HG02981 (cell line): ENCODE results near the gene ZNF766.
A peak's percentile ranks its signal among the peaks of the same experiment; 100 is the strongest.
"Not testable (repeated sequence)": the region's sequence is repeated elsewhere in the genome, so short reads cannot be mapped to it uniquely, and the experiment has no call there.

ENCODE experiments used
- ATAC-seq: cut with Tn5 transposase; IDR thresholded peaks from one replicate; pipeline ENCODE4 v1.9.1; 2021; ENCODE audit warnings: mild to moderate bottlenecking, moderate library complexity; ENCODE audit not compliant: unreplicated experiment

Gene ZNF766

DNA sequence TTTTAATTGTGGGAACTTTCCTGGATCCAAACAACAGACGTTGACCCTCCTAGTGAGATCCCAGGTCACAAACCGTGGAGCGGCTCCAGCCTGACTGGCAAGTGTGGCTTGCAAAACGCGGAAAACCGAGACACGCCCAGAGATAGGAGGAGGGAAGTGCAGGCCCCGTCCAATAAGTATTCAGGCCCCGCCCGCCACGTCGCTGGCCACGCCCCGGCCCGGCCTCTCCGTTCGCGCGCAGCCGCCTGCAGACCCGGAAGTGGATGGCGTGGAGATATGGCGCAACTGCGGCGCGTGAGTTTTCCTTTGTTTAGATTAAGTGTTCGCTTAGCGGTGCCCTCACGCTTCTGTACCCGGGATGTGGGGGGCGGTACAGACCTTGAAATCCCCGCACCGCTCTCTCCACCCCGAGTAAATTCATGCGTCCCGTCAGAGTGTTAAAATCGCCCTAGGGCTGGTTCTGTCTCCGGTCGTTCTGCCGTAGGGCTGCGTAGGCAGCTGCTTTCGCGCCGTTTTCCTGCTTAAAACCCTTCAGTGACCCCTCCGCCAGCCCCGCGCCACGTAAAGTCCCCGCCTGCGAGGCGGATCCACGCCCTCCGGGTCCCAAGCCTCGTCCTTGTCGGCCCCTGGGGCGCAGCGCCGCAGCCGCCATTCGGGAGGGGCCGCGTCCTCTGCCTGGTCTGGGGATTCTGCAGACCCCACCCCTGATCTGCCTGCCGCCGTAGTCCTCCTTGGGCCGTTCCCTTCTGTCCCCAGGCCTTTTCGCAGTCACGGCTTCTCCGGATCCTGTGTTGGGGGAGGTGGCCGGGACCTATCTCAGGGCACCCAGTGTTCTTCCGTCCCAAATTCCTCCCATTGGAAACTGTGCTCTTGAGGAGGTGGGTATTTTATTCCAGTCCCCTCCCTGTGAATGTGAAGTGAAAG, at the start of gene ZNF766:
TSS of gene ZNF766 (plus strand) at position 250 of the 924 bp plus-strand sequence. CDS start at position 277, 27 bp downstream.
- ATAC-seq: peak; percentile 89

DNA sequence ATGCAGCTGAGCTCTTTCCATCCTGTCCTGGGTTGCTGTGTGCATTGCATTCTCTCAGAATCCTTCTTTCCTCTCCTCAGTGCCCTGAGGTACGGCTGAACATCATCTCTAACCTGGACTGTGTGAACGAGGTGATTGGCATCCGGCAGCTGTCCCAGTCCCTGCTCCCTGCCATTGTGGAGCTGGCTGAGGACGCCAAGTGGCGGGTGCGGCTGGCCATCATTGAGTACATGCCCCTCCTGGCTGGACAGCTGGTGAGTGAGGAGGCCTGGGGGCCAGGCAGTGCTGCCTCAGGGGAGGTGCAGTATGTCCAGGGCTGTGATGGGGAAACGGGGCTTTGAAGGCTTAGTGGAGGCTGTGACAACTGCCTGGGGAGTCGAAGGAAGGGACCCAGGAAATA, 49.8 kb upstream of the ZNF766 start:
- ATAC-seq: no peak

DNA sequence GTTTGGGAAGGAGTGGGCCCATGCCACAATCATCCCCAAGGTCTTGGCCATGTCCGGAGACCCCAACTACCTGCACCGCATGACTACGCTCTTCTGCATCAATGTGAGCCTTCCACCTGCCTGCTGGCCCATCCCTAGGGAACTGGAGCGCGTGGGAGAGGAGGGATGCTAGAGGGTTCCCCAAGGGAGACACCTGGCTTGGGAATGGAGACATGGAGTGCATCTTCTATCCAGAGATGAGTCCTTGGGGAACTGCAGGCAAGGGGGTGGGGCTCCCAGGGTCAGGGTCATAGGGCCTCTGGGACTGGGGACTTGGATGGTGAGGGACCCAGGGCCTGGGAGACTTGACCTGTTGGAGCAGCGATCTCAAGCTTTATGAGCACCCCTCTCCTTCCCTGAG, 48.4 kb upstream of the ZNF766 start:
- ATAC-seq: no peak

DNA sequence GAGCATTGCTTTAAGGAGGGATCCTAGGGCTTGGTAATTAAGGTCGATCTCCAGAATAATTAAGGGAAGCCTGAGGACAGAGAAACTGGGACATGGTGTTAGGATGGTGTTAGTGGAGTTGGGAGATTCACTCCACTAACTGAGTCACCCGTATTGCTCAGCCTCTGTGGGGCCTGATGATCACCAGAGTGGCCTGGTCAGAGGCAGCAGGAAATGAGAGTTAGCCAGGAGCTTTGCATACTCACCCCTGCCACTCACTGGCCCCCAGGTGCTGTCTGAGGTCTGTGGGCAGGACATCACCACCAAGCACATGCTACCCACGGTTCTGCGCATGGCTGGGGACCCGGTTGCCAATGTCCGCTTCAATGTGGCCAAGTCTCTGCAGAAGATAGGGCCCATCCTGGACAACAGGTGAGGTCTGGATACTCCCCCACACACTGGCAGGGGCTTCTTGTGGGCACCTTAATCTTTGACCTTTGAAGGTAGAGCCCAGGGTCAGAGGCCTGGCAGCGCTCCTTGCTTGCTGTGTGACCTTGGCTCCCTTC, 47.5 kb upstream of the ZNF766 start:
- ATAC-seq: no peak

DNA sequence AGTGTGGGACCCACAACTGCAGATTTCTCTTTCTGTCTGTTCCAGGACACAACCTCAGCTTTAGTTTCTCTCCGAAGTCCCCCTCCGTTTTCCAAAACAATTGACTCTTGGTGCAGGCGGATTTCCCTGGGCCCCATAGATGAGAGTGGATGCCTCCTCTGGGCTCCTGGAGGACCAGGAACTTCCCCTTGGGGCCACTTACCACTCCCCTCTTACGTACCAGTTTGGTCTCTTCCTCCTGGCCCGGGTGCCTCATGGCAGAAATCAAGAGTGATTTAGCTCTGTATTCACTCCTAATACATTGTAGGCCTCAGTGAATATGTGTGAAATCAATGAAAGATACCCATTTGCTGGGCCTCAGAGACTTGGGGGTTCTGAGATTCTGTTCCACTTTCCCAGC, 45.2 kb upstream of the ZNF766 start:
- no peak for ATAC-seq

DNA sequence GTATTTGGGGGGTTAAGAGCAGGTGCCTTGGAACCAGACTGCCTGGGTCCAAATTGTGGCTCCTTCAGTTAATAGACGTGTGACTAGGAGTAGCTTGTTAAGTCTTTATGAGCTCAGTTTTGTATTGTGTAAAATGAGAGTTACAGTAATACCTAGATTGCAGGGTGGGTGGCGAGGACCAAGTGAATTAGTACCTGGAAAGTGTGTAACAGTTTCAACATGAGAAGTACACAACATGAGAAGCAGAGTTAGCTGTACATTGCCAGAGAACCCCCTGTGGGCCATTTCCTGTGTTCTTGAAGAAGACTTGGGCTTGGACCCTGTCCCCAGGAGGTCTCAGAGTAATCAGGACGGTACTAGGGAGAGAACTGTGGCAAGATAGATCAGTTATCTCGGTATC, 42.7 kb upstream of the ZNF766 start:
- no peak for ATAC-seq

DNA sequence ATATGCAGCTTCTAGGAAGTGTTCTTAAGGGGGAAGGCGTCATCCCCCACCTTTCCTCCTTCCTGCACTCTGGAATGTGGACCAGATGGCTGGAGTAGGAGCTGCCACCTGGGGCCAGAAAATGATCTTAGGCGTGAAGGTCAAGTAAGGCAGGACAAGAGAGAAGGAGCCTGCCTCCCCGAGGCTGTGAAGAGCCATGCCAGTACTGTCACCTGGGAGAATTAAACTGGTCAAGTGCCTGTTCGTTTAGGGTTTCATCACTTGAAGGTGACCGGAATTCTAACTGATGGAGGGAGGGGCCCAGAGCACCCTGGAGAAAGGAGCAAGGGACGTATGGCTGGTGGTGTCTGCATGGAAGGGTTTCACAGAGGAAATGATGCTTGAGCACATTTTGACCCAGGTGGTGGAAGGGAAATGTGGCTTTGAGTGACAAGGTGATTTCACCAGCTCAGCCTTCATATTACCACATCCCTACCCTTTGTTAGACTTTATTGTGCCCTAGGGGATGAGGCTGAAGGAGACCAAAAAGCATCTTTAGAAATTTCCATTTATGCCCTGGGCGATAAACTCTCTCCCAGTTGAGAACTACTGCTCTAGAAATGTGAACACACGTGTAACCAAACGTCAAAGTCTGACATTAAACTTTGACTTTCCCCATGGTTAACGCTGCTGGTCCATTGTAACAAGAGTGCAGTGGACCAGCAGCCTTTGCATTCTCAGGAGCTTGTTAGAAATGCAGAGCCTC, 42.0 kb upstream of the ZNF766 start:
- no peak for ATAC-seq

DNA sequence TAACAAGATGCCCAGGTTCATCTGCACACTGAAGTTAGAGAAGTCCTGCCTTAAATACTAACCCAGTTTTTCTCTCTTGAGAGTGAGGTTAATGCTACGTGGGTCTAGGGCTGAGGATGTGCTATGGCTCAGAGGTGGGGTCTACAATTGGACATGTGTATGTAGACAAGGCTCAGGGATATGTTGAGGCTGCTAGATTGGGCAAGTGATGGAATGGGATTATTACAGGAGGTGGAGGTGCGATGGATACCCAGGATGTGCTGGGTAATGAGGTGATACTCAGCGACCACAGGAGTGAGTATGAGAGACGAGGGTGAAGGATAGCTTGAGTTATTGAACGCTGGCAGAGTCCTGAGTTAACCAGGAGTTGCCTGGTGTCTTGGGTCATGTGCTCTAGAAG, 41.4 kb upstream of the ZNF766 start:
- no peak for ATAC-seq

DNA sequence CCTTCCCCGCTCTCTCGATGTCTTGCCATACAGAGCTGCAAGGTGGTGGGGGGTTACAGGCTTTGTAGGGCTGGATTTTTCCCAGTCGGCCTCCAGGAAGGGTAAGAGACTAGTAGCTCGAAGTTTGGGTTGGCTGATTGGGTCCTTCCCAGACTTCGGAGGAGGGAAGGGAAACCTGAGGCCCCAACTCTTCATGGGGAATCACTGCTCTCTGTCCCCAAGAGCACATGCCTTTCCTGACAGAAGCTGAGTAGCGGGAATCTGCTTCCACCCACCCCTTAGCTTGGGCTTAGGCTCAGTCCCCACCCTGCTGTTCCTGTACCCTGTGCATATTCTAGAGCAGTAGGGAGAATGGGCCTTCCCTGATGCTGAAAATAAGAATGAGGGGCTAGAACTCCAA, 39.9 kb upstream of the ZNF766 start:
- ATAC-seq: no peak

DNA sequence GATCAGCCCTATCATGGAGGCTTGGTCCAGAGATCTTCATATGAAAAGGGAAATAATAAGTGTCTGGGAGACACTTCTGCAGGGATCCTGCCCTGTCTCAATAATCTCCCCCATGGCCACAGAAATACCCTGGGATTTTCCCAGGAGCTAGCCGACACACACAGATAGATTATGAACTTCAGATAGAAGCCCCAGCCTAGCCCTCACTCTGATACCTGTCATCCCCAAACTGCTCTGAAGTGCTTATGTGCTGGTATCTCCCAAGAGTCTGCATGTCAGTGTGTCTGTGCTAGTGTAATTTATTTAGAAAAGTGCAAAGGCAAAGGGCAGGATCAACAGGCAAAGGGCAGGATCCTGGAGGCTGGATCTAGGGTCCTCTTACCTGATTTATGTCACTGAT, 38.7 kb upstream of the ZNF766 start:
- no peak for ATAC-seq

DNA sequence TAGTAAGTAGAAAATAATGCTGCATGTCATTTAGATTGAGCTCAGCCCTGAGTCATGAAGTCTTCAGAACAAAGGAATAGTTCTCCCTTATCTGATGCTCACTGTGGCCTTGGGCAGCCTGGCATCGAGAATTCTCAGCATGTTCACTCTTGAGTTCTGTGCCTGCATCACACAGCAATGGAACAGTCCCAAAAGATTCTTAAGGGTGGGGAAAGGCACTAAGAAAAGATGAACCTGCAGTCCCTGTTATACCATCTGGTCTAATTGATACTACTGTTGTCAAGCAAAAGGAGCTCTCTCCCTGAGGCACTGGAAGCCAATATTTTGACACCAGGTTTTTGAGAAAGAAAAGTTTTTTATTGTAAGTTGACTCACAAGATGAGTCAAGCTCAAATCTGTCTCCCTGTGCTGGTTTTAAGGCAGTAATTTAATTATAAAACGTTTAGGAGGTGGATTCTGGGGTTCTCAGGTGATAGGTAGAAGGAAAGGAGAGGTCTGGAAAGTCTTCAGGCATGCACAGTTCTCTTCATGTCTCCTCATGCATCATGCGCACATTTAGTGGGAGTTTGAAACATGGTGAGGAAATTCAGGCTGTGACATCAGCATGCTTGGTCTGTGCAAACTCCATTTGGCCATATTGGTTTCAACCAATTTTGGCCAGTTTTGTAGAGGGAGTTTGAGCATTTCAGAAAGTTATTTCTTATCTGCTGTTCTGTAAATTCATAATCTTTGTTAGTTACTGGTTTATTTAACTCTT, 38.1 kb upstream of the ZNF766 start:
- no peak for ATAC-seq

DNA sequence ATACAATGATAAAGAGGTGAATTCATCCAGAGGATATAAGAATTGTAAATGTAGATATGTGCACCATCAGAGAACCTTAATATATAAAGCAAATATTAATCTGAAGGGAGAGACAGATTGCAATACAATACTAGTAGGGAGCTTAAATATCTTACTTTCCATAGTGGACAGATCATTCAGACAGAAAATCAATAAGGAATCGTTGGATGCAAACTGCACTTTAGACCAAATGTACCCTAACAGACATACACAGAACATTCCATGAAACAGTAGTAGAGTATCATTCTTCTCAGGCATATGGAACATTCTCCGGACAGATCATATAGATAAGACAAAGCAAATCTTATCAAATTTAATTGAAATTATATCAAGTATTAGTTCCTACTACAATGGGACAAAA, 35.0 kb upstream of the ZNF766 start:
- ATAC-seq: no peak

DNA sequence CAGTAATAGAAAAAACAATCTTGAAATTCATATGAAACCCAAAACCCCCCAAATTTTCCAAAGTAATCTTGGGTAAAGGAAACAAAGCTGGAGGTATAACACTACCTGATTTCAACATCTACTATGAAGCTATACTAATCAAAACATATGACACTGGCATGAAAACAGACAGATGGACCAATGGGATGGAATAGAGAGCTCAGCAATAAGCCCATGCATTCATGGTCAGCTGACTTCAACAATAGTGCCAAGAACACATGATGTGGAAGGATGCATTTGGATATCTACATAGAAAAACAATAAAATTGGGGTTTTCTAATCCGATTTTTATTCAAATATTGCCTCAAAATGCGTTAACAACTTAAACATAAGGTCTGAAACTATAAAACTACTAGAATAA, 32.2 kb upstream of the ZNF766 start:
- ATAC-seq: no peak

DNA sequence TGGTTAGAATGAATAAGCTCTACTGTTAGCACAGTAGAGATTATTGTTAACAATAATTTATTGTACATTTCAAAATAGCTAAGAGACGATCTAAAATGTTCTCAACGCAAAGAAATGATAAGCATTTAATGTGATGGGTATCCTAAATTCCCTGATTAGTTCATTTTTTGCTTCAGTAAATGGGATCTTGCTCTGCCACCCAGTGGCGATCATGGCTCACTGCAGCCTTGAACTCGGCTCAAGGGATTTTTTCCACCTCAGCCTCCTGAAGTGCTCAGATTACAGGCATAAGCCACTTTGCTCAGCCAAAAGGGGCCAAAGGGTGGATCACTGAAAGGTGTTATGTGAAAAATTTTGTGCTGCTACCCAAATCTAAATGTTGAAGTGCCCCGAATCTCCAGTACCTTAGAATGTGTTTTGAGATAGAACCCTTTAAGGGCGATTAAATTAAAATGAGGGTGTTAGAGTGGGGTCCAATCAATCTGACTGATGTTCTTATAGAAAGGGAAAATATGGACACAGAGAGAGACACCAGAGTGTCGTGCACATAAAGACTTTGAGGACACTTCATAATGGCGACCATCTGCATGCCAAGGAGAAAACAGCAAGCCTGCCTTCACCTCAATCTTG, 31.5 kb upstream of the ZNF766 start:
- ATAC-seq: no peak

DNA sequence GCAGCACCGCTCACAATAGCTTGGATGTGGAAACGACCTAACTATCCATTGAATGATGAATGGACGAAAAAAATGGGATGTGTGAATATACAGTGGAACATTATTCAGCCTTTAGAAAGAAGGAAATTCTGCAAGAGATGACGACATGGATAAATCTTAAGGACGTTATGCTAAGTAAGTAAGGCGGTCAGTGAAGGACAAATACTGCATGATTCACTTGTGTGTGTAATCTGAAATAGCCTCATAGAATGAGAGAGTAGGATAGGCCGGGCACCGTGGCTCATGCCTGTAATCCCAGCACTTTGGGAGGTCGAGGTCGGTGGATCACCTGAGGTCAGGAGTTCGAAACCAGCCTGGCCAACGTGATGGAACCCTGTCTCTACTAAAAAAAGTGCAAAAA, 25.4 kb upstream of the ZNF766 start:
- ATAC-seq: no peak

DNA sequence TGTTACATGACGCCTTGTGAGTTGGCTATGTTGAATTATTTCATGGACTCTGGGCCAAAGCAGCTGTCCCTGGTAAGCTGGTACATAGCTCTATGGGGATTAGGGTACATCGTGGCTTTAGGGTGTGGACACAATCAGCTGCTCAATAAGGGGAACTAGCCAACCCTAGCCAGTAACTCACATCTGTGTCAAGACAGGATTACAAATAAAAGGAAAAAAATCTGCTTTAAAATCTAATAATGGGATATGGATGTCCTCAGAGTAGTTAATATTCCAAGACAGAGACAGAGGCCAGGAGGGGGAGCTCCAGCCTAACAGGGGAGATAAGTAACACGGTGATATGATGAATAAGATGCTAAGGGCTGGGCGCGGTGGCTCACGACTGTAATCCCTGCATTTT, 21.1 kb upstream of the ZNF766 start:
- ATAC-seq: no peak

DNA sequence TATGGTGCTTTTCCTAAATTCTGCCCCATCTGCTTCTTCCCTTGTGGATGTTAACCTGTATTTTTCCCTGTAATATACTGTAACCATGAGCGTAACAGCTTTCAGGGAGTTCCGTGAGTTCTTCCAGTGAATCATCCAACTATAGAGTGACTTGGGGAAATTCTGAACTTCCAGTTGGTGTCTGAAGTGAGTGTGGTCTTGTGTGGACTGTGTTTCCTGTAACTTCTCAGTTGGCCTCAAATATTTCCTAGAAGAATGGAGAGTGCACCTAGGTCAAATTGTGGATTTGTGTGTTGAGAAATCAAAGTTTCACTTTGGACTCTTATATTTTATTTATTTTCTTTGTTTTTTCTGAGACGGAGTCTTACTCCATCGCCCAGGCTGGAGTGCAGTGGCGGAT, 11.0 kb upstream of the ZNF766 start:
- no peak for ATAC-seq

DNA sequence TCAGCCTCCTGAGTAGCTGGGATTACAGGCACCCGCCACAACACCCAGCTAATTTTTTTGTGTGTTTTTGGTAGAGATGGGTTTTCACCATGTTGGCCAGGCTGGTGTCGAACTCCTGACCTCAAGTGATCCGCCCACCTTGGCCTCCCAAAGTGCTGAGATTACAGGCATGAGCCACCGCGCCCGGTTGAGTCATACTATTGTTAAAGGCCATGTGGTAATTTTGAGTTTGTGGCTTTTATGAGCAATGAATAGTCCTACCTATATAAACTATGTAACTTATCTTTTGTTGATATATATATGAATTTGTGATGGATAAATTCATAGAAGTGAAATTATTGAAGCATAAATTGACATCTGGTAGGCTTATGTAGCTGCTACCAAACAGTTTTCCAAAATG, 3.8 kb upstream of the ZNF766 start:
- not testable (repeated sequence) for ATAC-seq

DNA sequence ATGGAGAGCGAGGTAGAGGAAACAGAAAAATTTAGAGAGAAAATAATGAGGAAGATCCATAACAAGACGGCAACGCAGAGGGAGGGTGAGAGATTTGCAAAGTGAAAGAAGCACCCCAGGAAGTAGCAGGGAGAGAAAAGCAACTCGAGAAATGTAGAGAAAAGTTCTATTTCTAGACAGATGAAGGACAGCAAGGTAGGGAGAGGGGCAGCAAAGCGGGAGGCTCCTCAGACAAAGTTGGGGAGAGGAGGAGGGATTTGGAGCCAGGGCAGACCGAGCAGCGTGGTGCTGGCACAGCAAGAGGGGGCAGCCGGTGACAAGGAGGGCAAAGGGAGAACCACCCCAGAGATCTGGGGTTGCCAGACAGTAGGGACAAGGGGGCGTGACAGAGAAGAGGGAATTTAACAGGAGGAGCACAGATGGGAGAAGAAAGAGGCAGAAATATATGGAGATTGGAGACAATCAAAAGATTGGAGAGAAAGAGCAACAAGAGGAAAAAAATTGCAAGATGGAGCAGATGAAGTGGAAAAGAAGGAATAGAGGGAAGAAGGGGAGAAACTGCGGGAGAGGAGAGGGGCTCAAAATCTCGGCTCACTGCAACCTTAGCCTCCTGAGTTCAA, 989 bp downstream of the ZNF766 start:
- ATAC-seq: no peak

DNA sequence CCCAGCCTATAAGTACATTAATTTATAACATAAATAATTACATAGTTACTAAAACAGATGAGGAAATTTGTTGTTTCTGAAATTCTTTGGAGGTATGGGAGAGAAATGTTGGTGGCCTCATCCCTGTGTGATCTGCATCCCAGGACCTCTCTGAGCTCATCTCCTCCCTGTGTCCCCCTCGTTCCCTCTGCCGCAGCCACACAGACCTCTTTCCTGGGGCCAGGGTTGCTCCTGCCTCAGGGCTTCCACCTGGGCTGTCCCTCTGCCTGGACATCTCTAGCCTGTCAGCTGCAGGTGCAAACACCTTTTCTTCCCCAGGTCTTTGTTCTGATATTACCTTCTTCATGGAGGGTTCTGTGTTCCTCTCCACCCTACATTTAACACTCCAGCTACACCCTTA, 3.9 kb downstream of the ZNF766 start:
- no peak for ATAC-seq
